Stimulated activated CD4-positive, alpha-beta T cell treated with anti-CD3 and anti-CD28 coated beads, TNF-alpha, amount 100 ng/mL, for 24 hours (primary cell): ENCODE data around the gene CPLX1.

Experiments
- DNase-seq, 3 experiments: peaks; one replicate each; pipeline ENCODE4 v3.0.0-alpha.2; 2020; ENCODE audit warnings: low read depth in 3 of 3

The CPLX1 gene

DNA sequence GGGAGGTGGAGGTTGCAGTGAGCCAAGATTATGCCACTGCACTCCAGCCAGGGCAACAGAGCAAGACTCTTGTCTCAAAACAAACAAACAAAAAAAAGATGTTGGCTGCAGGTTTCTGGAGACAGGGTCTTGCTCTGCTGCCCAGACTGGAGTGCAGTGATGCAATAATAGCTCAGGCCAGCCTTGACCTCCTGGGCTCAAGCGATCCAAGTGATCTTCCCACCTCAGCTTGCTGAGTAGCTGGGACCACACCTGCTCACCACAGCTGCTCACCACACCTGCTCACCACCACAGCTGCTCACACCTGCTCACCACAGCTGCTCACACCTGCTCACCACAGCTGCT is 29.9 kb upstream of the CPLX1 start:
- DNase-seq, result no peak

DNA sequence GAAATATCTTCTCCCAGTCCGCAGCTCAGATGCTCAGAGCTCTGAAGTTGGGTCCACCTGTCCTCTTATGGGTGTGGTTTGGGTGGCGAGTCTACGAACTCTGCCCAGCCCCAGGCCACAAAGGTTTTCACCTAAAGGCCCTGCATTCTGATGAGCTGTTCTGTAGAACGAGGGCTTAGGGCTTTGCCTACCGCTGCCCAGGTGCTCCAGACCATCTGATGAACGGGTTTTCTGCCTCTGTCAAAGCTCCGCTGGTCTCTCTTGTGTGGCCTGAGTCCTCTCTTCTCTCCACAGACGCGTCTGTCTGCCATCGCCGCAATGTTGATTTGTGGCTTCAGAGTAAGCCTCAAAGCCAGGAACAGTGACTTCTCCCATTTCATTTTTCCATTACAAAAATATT is 28.4 kb upstream of the CPLX1 start:
- no peak for DNase-seq

- no peak for DNase-seq
These were observed 27.5 kb upstream of the CPLX1 start for GRCh38 chr4:853416-853781.

DNA sequence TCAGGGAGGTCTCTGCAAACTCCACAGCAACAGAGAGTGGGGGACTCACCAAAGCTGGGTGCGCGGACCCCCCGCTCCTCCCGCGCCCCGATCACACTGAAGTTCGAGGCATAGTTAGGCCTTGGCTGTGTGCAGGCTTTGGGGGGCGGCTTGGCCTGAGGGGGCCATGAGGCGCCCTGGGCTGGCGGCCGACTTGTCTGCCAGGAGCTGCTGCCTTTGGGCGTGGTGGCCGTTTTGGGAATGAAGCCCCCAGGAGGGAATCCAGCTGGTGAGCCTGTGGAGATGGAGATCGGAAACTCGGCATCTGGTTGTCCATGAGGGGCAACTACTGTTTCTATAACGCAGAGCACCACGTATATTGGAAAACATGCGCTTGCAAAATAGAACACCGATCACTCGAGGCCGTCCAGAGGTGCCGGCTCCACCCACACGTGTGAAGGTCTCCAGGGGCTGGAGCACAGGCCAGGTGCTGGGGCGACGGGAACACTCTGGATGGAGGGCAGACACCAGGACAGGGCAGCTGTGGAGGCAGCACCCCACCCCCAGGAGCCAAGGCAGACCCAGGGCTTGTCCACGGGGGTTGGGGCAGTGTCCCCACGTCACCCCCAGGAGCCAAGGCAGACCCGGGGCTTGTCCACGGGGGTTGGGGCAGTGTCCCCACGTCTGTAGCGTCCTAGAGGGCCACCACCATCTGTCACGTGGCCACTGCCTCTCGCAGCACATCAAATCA is 25.9 kb upstream of the CPLX1 start:
- DNase-seq, result no peak

DNA sequence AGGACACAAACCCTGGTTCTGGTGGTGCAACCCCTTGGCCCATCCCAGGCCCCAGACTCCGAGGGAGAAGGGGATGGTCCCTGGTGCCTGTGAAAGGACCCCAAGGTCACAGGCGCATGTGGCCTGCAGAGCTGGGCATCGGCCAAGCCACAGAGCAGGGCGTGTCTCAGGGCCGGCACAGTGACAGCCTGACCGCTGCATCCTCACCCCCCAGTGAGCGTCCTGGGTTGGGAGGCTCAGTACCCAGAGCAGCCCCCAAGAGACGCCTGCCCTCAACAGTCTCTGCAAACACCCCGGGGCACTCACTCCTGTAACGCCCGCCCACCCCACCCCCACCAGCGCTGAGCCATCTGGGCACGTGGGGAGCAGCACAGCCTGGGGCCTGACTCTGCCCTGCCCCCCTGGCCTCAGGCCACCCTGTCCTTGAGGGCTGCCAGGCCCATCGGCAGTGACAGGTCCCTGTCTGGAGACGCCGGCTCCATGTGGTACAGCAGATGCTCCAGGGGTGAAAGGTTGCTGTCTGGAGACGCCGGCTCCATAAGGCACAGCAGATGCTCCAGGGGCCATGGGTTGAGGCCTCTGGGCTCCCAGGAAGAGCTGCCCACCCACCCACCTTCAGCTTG is 24.5 kb upstream of the CPLX1 start:
- DNase-seq, result no peak

GRCh38 chr4:849478-850175 is 23.7 kb upstream of the CPLX1 start:
- DNase-seq, result no peak

- DNase-seq, result no peak
These were observed 23.0 kb upstream of the CPLX1 start for GRCh38 chr4:848803-849477.

GRCh38 chr4:848307-848691 is 22.4 kb upstream of the CPLX1 start:
- no peak for DNase-seq

GRCh38 chr4:845836-846251 is 19.9 kb upstream of the CPLX1 start:
- no peak for DNase-seq

DNA sequence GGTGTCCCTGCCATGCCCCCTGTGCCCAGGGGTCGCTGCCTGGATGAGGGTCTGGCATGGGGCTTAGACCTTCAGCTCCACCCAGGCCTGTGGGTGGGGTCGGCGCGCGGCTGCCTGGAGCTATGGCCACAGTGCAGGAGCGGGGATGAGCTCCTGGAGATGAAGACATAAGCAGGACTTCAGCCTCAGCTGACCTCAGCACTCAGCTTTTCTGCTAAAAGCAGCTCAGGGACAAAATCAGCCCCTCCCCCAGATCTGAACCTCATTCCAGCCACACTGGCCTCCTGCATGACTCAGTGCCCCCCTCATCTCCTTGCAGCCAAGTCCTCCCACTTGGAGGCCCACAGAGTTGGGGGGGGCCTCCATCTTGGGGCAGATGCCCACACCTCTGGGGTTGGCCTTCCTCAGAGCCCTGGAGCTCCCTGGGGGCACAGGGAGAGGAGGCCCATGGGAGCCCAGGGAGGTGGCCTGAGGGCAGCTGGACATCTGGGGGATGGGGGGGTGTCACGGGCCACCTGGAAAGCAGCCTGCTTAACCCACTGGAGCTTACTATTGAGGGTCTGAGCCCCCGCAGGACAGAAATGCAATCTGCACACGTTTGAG is 19.4 kb upstream of the CPLX1 start:
- no peak for DNase-seq

DNA sequence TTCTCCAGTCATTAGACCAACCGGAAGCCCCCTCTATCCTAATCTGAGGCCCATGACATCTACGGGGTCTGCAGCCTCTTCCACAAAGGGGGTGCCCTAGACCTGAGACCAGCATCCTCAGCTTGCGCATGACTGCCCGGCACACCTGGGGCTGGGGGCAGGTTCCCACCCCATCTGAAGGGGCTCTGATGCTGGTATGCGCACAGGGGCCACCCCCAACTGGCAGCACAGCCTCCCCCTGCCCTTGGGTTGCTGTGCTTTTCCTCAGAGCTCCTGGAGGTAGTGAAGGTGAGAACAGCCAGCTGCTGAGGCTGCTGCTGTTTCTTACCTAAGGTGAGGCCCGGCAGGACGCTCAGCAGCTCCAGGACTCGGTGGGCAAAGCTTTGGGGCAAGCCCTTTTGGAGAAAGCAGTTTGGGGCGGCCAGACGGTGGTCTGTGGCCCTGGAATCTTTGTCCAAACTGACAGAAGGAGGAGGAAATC is 18.9 kb upstream of the CPLX1 start:
- DNase-seq, result no peak

DNA sequence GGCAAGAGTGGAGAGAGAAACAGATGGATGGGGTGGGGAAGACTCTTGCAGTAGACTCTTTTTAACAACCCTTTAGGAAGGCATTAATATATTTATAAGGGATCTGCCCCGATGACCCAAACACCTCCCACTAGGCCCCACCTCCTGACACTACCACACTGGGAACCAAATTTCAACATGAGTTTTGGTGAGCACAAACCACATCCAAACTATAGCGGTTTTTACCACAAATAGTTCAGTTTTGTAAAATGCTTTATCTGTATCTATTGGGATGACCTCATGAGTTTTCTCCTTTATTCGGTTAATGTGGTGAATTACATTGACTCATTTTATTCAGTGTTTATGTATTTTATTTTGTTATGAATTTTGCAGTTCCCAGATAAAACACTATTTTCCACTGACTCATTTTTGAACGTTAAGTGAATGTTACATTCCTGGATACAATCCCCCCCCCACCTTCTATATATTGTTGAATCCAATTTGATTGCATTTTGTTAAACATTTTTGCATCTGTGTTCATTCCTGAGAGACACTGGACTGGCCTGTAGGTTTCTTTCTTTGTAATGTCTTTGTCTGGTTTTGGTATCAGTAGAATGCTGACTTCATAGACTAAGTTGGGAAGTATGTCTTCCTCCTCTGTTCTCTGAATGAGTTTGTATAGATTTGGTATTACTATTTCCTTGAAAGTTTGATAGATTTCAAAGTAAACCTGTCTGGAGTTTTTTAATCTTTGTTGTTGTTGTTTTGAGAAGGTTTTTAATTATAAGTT is 13.9 kb upstream of the CPLX1 start:
- no peak for DNase-seq

- no peak for DNase-seq
These were observed 11.8 kb upstream of the CPLX1 start for GRCh38 chr4:837772-838171.

DNA sequence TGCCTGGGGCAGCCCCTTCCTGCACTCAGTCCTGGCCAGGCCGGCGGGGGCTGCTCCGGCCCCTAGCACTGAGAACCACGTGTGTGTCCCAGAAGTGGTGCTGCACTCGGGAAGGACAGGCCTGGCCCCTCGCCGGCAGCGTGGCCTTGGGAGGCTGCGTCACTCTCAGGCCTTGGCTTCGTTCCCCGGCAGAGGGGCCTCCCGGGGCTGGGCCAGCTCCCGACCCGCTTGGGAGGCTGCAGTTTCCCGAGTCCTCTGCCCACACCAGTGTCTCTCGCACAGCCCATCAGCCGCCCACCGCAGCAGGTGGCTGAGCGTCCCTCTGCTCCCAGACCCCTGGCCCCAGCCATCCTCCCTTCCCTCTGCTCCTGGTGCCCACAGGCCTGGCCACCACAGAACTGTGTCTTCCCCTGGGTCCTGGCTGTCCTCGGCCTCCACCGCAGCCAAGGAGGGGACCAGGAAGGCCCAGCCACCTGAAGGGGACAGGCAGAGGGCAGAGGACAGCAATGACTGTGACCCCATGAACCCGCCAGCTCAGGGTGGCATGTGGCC is 10.9 kb upstream of the CPLX1 start:
- no peak for DNase-seq

DNA sequence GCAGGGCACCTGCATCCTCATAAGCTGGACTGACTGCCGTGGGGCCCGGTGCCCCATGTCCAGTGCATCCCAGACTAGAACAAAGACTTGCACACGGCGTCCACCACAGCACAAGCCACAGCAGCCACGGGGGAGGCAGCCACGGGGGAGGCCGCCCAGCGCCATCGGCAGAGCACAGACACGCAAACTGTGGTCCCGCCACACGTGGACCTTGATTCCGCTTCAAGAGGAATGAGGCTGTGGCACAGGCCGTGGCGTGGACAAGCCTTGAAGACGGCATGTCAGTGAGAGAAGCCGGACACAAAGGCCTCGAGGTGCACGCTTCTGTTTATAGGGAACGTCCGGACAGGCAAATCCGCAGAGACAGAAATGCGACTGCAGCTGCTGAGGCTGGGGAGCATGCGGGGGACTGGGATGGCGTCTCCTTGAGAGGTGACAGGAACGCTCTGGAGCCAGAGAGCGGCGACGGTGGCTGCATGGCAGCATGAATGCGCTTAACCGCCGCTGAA is 10.1 kb upstream of the CPLX1 start:
- DNase-seq, result no peak

GRCh38 chr4:835148-836002 is 9.4 kb upstream of the CPLX1 start:
- DNase-seq, result no peak

DNA sequence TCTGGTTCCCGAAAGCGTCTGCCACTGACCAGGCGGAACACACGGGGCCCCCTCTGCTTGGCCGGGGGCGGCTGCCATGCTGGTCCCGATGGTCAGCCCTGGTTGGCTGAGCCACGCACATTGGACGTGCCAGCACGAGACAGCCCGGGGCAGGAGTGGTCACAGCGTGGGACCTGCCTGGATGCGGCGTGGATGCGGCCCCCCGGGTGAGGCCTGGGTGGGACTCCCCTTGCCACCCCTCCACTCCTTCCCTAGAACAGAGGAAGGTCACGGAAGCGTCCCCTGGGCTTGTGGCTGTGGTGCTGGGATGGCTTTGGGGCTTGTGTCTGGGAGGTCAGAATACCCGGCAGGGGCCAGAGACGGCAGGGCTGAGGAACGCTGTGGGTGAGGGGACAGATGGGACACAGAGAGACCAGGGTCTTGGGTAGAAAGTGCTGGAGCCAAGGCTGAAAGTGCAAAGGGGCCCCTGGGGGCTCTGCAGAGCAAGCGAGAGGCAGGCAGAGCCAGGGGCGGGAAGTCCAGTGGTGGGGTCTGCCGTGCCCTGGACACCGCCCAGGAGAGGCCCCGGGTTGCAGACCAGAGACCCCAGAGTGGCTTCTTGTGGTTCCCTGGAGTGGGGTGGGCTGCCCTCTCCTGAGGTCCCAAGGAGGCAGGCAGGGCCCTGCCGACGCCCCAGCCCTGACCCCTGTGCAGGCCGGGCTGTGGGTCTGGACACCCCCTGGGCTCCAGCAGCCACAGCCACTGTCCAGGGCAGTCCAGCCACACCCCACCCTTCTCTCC is 8.6 kb upstream of the CPLX1 start:
- no peak for DNase-seq

- DNase-seq, result no peak
These were observed 7.9 kb upstream of the CPLX1 start for GRCh38 chr4:833731-834367.

DNA sequence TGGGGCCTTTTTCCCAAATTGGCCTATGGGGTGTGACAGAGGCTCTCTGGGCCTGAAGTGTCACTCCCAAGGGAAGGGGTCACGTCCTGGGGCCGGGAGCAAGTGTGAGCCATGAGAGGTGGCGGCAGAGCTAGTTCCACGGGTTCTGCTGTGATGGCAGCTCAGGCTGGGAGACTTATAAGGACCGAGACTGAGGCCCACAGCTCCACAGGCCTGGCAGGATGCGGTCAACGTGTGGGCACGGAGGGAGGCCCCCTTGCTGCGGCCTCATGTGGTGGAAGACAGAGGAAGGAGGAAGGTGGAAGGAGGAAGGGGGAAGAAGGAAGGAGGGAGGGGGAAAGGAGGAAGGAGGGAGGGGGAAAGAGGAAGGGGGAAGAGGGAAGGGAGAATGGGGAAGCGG is 7.2 kb upstream of the CPLX1 start:
- DNase-seq, result no peak
